ENCODE data around the gene SYNPO2.
"Not testable (repeated sequence)": the region's sequence is repeated elsewhere in the genome, so short reads cannot be mapped to it uniquely, and the experiment has no call there.

Gene SYNPO2

GRCh38 chr4:119002476-119002875 is 113.8 kb downstream of the SYNPO2 start:
- peaks cover 0 to 82% (median 37%) of the 10 kb centered on the region in 4 donors for H3K4me1 ChIP-seq
- H3K9me3 ChIP-seq, result no peaks in the 10 kb centered on the region
- no peaks in the 10 kb centered on the region for H3K36me3 ChIP-seq
- no peaks in the 10 kb centered on the region for H3K27me3 ChIP-seq
- H3K4me3 ChIP-seq, result no peak overlapping the region
- intact Hi-C loops (cut with DNase I; ENCODE audit: low total_unique reads), result no loop called here
- no peak for DNase-seq
- peak overlapping the region; percentile 81 to 86 for H3K27ac ChIP-seq
- TF ChIP-seq, protein P1, sequence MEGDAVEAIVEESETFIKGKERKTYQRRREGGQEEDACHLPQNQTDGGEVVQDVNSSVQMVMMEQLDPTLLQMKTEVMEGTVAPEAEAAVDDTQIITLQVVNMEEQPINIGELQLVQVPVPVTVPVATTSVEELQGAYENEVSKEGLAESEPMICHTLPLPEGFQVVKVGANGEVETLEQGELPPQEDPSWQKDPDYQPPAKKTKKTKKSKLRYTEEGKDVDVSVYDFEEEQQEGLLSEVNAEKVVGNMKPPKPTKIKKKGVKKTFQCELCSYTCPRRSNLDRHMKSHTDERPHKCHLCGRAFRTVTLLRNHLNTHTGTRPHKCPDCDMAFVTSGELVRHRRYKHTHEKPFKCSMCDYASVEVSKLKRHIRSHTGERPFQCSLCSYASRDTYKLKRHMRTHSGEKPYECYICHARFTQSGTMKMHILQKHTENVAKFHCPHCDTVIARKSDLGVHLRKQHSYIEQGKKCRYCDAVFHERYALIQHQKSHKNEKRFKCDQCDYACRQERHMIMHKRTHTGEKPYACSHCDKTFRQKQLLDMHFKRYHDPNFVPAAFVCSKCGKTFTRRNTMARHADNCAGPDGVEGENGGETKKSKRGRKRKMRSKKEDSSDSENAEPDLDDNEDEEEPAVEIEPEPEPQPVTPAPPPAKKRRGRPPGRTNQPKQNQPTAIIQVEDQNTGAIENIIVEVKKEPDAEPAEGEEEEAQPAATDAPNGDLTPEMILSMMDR (IDR thresholded peaks at IDR 0.05), result no peak

DNA sequence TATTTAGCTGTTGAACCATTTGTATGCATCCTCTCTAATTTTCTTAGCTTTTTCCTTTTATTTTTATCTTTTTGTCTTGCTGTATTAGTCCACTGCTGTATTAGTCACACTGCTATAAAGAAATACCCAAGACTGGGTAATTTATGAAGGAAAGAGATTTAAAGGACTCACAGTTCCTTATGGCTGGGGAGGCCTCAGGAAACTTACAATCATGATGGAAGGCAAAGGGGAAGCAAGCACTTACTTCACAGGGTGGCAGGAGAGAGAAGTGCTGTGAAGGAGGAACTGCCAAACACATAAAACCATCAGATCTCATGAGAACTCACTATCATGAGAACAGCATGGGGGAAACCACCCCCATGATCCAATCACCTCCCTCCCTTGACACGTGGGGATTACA is 114.3 kb downstream of the SYNPO2 start:
- H3K27me3 ChIP-seq; H3K36me3 ChIP-seq; intact Hi-C loops (cut with DNase I; ENCODE audit: low total_unique reads); H3K9me3 ChIP-seq; DNase-seq; H3K4me3 ChIP-seq: not testable (repeated sequence)
- Histone ChIP-seq H3K4me1 (peaks cover 0 to 82% (median 38%) of the 10 kb centered on the region in 4 donors), H3K27ac (peak overlapping the region; percentile 81 to 86)

DNA sequence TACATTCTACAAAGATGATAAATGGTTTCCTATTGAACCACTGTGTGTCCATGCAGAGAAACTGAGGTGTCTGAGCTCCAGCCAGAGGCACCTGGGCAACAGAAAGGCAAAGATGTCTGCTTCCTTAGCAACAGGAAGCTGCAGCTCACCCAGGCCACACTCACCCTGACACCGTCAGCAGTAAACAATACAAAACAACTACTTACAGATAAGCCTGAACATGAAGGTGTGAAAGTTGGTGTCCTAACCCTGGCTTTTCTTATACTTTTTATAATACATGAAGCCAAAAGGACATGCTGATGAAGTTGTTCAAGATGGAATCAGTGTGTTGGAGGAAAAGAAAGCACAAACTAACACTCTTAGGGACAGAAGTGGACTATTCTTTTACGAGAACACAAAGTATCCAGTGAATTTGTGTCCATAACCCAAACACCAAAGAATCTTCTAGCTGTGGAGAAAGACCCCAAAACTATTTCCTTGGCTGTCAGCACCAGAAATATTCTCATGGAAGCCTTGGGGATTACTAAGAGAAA is 117.3 kb downstream of the SYNPO2 start:
- Histone ChIP-seq H3K4me1 (peaks cover 3 to 82% (median 40%) of the 10 kb centered on the region in 4 donors), H3K4me3 (no peak overlapping the region), H3K36me3 (no peaks in the 10 kb centered on the region), H3K9me3 (no peaks in the 10 kb centered on the region), H3K27me3 (no peaks in the 10 kb centered on the region), H3K27ac (peak overlapping the region; percentile 54 to 62)
- TF ChIP-seq, protein P1 (IDR thresholded peaks at IDR 0.05), result no peak
- no peak for DNase-seq
- intact Hi-C loops (cut with DNase I; ENCODE audit: low total_unique reads), result no loop called here

GRCh38 chr4:119008761-119009160 is 120.1 kb downstream of the SYNPO2 start:
- Histone ChIP-seq H3K9me3 (no peaks in the 10 kb centered on the region), H3K27ac (peak overlapping the region; percentile 70 to 81), H3K27me3 (no peaks in the 10 kb centered on the region), H3K4me1 (peaks cover 3 to 70% (median 46%) of the 10 kb centered on the region in 4 donors), H3K4me3 (no peak overlapping the region), H3K36me3 (no peaks in the 10 kb centered on the region)
- intact Hi-C loops (cut with DNase I; ENCODE audit: low total_unique reads), result no loop called here
- no peak for DNase-seq
- TF ChIP-seq, protein P1 (IDR thresholded peaks at IDR 0.05), result no peak

- DNase-seq; H3K9me3 ChIP-seq; intact Hi-C loops (cut with DNase I; ENCODE audit: low total_unique reads); H3K36me3 ChIP-seq; H3K4me3 ChIP-seq; H3K27me3 ChIP-seq: not testable (repeated sequence)
- Histone ChIP-seq H3K4me1 (peaks cover 3 to 83% (median 46%) of the 10 kb centered on the region in 4 donors), H3K27ac (peak overlapping the region; percentile 70 to 81)
Measured at GRCh38 chr4:119010221-119010620, 121.6 kb downstream of the SYNPO2 start.

DNA sequence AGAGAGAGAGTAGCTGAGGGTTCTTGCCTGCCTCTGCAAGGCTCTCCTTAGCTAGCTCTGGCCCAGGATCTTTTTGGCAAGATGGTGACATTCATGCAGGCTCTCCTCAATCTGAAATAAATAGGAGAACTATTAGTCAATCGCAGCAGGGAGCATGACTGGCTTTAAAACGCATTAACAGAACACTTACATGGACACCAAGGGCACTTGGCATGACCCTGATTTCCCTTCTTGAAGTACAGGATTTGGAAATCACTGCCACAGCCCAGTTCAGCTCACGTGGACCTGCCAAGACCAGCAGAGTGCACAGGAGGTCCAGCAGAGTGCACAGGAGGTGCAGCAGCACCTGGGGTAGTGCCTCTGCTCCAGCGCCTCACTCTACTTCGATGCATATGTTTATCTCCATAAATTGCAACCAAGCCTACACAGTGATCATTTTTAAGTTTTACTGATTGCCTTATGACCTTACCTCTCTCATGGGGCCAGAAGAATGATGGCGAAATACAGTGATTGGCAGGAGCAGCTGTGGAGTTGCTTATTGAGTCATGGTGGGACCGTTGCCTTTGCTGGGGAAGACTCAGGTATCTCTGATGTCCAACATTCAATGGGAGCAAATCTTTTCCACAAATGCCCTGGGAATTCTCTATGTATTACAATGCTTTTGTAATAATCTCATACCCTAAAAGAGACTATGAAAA is 122.4 kb downstream of the SYNPO2 start:
- H3K4me3 ChIP-seq, result no peak overlapping the region
- intact Hi-C loops (cut with DNase I; ENCODE audit: low total_unique reads), result no loop called here
- peak; percentile 75 to 91 for DNase-seq
- H3K4me1 ChIP-seq, result peaks cover 3 to 87% (median 47%) of the 10 kb centered on the region in 4 donors
- TF ChIP-seq, protein P1 (IDR thresholded peaks at IDR 0.05), result no peak
- peak overlapping the region; percentile 70 to 81 for H3K27ac ChIP-seq
- no peaks in the 10 kb centered on the region for H3K27me3 ChIP-seq
- H3K36me3 ChIP-seq, result no peaks in the 10 kb centered on the region
- no peaks in the 10 kb centered on the region for H3K9me3 ChIP-seq

All from tibial artery (tissue), 4 donors.